GM12873 (cell line): ENCODE data around the gene LARP7.

Source experiments
- CTCF ChIP-seq: IDR thresholded peaks from 2 replicates; pipeline ENCODE4 v1.5.1; 2012; ENCODE audit warnings: low read depth, mild to moderate bottlenecking, moderate library complexity, low read length, control low read depth; ENCODE audit not compliant: insufficient read depth; ENCODE audit errors: missing control alignments

Gene LARP7

GRCh38 chr4:112647785-112648184, 10.8 kb downstream of the LARP7 start:
- TF ChIP-seq CTCF, result no peak

GRCh38 chr4:112648263-112649054, 11.5 kb downstream of the LARP7 start:
- no peak for TF ChIP-seq CTCF

- no peak for TF ChIP-seq CTCF
These were observed 12.1 kb downstream of the LARP7 start for GRCh38 chr4:112649055-112649408.

- no peak for TF ChIP-seq CTCF
These were observed 13.4 kb downstream of the LARP7 start for GRCh38 chr4:112650332-112650731.

GRCh38 chr4:112651641-112652040, 14.7 kb downstream of the LARP7 start:
- TF ChIP-seq CTCF, result no peak

- no peak for TF ChIP-seq CTCF
These were observed 15.3 kb downstream of the LARP7 start for GRCh38 chr4:112652216-112652615.

- TF ChIP-seq CTCF, result no peak
These were observed 18.3 kb downstream of the LARP7 start for GRCh38 chr4:112655270-112655669.
